KOPT-K1 (cell line): ENCODE measurements around the gene PLA2G4B.

Source experiments
- H3K27ac ChIP-seq: fragments of 200-600 bp; sonication (generic); 2 replicates; pipeline ENCODE4 v1.5.1; 2016; ENCODE audit warnings: antibody characterized with exemption, mild to moderate bottlenecking, low read depth, low read length; ENCODE audit not compliant: poor library complexity, severe bottlenecking
- H3K36me3 ChIP-seq: fragments of 200-600 bp; sonication (generic); 2 replicates; pipeline ENCODE4 v1.5.1; 2017; ENCODE audit warnings: antibody characterized with exemption, mild to moderate bottlenecking, low read length, moderate library complexity; ENCODE audit not compliant: insufficient read depth
- H3K9me3 ChIP-seq: fragments of 200-600 bp; sonication (generic); 2 replicates; pipeline ENCODE4 v1.5.1; 2017; ENCODE audit warnings: antibody characterized with exemption, low read length, mild to moderate bottlenecking; ENCODE audit not compliant: insufficient read depth, poor library complexity, severe bottlenecking

PLA2G4B gene

GRCh38 chr15:41816788-41817187, 21.9 kb upstream of the PLA2G4B start:
- H3K9me3 ChIP-seq = no peaks in the 10 kb centered on the region
- H3K36me3 ChIP-seq = peaks cover 55% of the 10 kb centered on the region; the same call in 1 of the 2 replicates

GRCh38 chr15:41817327-41817726, 21.3 kb upstream of the PLA2G4B start:
- H3K9me3 ChIP-seq = no peaks in the 10 kb centered on the region
- H3K27ac ChIP-seq = no peak overlapping the region
- peaks cover 58% of the 10 kb centered on the region; the same call in 1 of the 2 replicates for H3K36me3 ChIP-seq

More at GRCh38 chr15:41816788-41817187, 21.9 kb upstream of the PLA2G4B start:
- H3K27ac ChIP-seq = no peak overlapping the region

- Histone ChIP-seq H3K36me3 (peaks cover 62% of the 10 kb centered on the region; the same call in 1 of the 2 replicates), H3K9me3 (no peaks in the 10 kb centered on the region), H3K27ac (no peak overlapping the region)
Measured at GRCh38 chr15:41817781-41818180, 20.9 kb upstream of the PLA2G4B start.

GRCh38 chr15:41819455-41820050, 19.1 kb upstream of the PLA2G4B start:
- no peaks in the 10 kb centered on the region for H3K9me3 ChIP-seq
- H3K36me3 ChIP-seq = peaks cover 70% of the 10 kb centered on the region; the same call in 1 of the 2 replicates
- no peak overlapping the region for H3K27ac ChIP-seq

- H3K27ac ChIP-seq = no peak overlapping the region
- H3K9me3 ChIP-seq = no peaks in the 10 kb centered on the region
Measured at GRCh38 chr15:41820791-41821423, 17.7 kb upstream of the PLA2G4B start.

GRCh38 chr15:41821831-41822230, 16.8 kb upstream of the PLA2G4B start:
- H3K27ac ChIP-seq = no peak overlapping the region
- H3K36me3 ChIP-seq = peaks cover 68% of the 10 kb centered on the region; the same call in 1 of the 2 replicates
- no peaks in the 10 kb centered on the region for H3K9me3 ChIP-seq

More at GRCh38 chr15:41820791-41821423, 17.7 kb upstream of the PLA2G4B start:
- peaks cover 69% of the 10 kb centered on the region; the same call in 1 of the 2 replicates for H3K36me3 ChIP-seq

- Histone ChIP-seq H3K9me3 (no peaks in the 10 kb centered on the region), H3K27ac (no peak overlapping the region), H3K36me3 (peaks cover 61% of the 10 kb centered on the region; the same call in 1 of the 2 replicates)
Measured at GRCh38 chr15:41822471-41822870, 16.2 kb upstream of the PLA2G4B start.

GRCh38 chr15:41822957-41823356, 15.7 kb upstream of the PLA2G4B start:
- peaks cover 57% of the 10 kb centered on the region; the same call in 1 of the 2 replicates for H3K36me3 ChIP-seq

GRCh38 chr15:41823502-41823901, 15.1 kb upstream of the PLA2G4B start:
- no peak overlapping the region for H3K27ac ChIP-seq
- no peaks in the 10 kb centered on the region for H3K9me3 ChIP-seq
- H3K36me3 ChIP-seq = peaks cover 51% of the 10 kb centered on the region; the same call in 1 of the 2 replicates

More at GRCh38 chr15:41822957-41823356, 15.7 kb upstream of the PLA2G4B start:
- Histone ChIP-seq H3K27ac (no peak overlapping the region), H3K9me3 (no peaks in the 10 kb centered on the region)

GRCh38 chr15:41824062-41824745, 14.4 kb upstream of the PLA2G4B start:
- Histone ChIP-seq H3K9me3 (no peaks in the 10 kb centered on the region), H3K27ac (no peak overlapping the region), H3K36me3 (peaks cover 44% of the 10 kb centered on the region; the same call in 1 of the 2 replicates)

GRCh38 chr15:41825145-41825544, 13.5 kb upstream of the PLA2G4B start:
- peaks cover 35% of the 10 kb centered on the region; the same call in 1 of the 2 replicates for H3K36me3 ChIP-seq
- no peak overlapping the region for H3K27ac ChIP-seq
- no peaks in the 10 kb centered on the region for H3K9me3 ChIP-seq

GRCh38 chr15:41825572-41826535, 12.8 kb upstream of the PLA2G4B start:
- Histone ChIP-seq H3K9me3 (no peaks in the 10 kb centered on the region), H3K36me3 (peaks cover 34% of the 10 kb centered on the region; the same call in 1 of the 2 replicates), H3K27ac (no peak overlapping the region)

- peaks cover 23% of the 10 kb centered on the region; the same call in 1 of the 2 replicates for H3K36me3 ChIP-seq
- H3K9me3 ChIP-seq = no peaks in the 10 kb centered on the region
- H3K27ac ChIP-seq = peak overlapping the region; percentile 14
Measured at GRCh38 chr15:41827290-41827879, 11.3 kb upstream of the PLA2G4B start.
